Ammon's horn (tissue), 1 donor: Measurements from ENCODE around the gene ELK3.

Experiments used
- DNase-seq: peaks from one replicate; pipeline ENCODE4 v3.0.0-alpha.2; 2016; ENCODE audit warnings: low spot score

ELK3 gene

DNA sequence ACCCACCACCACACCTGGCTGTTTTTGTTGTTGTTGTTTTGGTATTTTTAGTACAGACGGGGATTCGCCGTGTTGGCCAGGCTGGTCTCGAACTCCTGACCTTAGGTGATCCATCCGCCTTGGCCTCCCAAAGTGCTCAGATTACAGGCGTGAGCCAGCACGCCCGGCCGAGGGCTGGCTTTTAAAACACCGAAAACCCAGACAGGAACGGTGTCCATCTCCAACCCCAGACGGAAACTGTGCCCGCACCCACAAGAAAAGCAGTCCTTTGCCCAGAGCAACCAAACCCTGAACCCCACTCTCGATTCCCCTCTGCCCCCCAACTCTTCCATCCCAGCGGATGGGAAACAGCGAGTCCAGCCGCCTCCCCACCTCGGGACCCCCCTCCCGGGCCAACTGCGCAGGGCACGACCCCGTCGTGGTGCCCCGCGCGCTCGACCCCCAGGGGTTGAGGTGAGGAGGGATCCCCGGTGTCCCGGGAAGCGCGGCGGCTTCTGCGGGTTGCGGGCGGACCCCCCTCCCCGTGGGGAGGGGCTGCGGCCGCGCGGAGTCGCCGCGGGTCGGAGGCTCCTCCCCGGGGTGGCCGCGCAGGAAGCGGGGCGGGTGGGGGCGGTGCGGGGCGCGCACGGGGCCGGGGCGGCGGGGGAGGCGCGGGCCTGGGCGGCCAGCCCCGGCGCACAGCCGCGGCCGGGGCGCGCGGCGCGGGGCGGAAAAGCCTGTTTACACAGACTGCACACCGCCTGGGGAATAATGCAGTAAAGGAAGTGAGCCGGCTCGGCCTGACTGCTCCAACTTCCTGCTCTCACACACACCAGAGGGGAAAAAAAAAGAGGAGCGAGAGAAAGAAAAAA lies at the start of gene ELK3:
ELK3 (plus strand) TSS at position 651 of the 851 bp plus-strand sequence.
- peak; percentile 45 for DNase-seq

DNA sequence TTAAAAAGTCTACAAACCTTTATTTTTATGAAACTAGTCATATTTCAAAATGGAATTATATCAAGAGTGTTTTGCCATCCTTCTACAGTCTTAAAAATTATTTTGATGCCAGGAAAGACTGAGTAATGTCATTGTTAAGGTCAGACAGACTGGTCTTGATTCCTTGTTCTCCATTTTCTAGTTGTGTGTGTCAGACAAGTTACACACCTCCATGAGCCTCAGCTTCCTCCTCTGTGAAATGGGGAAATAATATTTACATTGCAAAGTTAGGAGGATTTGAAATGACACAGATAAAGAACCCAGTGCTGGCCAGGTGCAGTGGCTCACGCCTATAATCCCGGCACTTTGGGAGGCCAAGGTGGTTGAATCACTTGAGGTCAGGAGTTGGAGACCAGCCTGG lies 47.4 kb upstream of the ELK3 start:
- no peak for DNase-seq

DNA sequence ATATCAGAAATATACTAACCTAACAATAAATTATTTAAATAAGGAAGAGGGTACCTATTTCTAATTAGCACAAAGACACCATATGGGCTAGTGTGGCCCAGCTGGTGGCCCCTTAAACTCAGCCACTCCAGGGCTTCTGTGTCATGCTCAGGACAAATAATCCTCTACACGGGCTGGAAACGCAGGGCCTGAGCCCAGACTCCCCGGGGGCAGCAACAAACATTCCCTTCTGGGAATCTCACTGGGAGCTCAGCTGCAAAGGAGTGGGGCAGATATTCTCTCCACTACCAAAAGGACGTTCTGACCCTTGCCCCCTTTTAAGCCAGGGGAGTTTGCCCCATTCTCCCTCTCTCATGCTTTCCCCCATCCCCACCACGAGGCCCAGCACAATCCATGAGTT lies 43.7 kb upstream of the ELK3 start:
- no peak for DNase-seq

DNA sequence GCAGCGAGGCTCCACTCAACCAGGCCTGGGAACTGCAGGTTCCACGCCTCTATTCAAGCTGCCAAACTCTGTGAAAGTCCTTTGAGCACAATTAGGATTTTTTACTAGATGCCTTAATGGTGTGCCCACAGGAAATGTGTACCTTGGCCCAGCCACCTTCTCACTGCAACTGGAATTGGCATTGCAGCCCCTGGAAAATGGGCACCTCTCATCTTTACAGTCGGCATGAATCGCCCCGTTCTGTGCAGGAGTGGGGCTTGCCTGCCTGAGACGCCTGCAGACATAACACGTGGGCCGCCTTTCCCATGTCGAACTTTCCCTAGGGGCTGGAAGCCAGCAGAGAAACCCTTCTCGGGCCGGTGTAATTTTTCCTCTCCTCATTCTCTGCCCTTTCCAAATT lies 42.0 kb upstream of the ELK3 start:
- no peak for DNase-seq

DNA sequence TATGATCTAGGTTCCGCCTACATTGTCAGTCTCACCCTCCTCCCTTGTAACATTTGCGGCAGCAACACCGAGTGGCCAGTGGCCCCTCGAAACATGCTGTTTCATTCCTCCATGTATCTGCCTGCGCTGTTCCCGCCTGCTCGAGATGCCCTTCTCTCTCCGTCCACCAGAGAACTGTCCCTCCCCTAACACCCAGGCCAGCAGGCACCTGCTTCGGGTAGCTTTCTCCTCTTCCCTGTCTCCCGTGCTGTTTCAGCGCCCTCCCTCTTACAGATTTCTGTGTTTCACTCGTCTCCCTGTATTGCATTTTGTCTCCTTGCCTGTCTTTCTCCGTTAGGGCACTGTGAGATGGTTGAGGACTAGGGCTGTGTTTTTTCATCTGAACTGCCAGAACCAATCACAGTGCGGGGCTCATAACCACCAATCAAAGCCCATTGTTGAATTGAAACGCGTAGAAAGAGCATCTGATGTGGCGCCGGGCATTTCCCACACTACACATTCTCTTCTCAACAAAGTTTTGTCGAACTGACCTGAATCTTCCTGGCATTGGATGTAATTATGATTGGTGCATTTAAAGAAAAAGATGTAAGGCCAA lies 40.9 kb upstream of the ELK3 start:
- DNase-seq: no peak

DNA sequence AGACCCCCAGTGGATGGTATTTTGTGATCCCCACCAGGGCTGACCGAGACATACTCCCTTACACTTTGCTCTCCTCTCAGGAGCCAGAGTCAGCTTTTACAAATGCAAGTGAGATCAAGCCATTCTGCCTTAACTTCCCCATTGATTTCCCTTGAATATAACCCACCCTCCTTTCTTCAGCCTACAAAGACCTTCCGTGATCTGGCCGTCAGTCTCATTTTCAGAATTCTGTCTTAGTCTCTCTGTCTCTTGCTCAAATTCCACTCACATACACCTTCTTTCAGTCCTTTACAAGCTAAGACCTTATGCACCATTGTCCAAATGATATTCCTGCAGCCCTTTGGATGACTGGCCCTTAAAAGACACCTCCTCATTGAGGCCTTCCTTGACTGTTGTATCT lies 39.0 kb upstream of the ELK3 start:
- no peak for DNase-seq

DNA sequence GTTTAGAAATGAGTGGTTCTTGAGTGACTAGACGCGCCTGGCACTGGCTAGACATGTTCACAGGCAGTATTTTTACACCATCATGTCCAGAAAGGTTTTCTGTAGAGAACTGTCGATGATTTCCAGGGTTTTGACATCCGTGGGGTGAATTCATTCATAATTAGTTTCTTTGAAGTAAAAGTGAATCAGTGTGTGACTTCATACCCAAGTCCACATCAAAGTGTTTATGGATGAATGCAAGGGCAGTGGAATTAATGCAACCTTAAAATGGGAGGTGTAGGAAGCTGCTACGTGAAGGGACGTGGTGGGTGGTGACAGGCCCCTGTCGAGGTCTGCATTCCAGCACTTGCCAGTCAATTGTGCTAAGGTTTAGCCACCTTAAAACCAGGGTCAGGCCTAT lies 38.4 kb upstream of the ELK3 start:
- no peak for DNase-seq

DNA sequence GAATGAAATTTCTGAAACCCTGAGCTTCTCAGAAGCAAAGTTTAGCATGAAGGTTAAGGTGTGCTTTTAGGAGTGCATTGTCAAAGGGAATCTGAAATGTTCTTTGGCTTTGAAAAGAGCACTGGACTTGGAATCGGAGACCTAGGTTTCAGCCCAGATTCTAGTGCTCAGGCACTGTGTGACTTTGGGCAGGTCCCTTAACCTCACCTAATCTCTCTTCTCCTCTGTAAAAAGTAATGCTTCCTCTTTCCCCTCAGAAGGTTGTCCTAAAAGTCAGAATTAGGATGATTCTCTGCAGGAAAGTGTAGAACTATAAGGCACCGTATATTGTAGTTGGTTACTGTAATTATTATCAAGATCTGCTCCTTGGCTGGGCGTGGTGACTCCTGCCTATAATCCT lies 38.0 kb upstream of the ELK3 start:
- no peak for DNase-seq

DNA sequence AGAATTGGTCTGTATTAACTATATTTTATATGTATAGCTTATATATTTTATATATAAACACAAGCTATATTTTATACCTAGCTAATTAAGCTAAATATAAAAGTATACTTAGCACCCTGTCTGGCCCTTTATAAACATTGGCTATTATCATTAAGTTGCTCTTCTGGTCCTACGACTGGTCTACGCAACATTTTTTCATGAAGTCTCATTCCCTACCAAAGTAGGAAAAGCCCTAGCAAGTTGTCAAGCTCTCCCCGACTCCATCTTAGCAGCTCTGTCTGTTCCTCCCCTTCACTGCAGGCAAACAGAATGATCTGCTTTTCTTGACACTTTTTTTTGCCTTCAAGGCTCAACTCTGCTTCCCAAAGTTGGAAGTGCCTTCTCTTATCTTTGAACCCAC lies 36.7 kb upstream of the ELK3 start:
- no peak for DNase-seq

DNA sequence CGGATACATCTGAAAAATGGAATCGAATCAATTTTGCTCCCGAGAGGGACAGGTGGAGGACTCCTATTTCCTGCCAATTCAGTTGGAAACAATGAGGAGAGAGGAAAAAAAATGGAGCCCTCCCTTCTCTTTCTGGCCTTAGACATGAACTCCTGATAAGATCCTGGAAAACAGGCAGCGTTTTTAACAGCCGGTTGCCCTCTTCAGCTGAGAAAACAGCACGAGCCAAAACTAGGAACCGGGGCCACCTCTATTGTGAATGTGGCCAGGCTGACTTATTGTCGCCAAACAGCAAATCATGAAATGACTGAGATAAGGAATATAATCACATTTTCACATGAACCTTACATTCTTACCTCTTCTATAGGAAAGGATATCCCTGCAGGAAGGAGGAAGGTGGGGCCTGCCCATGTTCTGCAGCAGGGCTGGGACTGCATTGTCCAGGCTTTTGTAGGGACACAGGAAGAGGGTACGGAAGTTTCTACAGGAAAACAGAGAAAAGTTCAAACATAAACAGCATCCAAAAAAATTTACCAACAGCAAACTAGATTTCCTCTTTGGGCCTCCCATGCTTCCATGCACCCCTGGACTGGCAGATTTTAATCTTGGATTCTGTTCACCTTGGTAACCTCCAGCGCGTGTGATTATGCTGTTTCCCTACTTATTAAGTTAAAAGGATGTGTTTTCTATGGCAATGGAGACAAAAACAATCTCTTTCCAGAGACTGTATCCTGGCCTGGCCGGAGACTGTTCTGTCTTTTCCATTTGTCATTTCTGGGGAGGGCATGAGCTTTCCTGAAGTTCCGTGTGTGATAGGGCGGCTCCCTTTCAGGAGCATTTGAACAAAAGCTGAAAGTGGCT lies 29.0 kb upstream of the ELK3 start:
- no peak for DNase-seq

DNA sequence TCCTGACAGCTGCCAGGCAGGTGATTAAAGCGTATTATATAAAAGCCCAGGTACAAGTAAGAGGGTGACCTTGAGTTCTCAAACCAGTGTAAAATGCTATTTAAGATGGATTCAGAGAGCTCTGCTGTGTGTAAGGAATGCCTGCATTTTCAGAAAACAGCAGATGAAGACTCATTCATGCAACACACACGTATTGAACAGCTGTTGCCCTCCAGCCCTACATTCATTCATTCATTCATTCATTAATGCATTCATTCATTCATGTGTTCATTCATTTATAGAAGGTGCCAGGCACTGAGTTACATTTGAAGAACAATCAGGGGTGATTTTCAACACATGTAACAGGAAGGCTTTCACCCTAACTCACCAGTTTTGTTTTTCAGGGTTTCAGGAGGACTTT lies 27.4 kb upstream of the ELK3 start:
- DNase-seq: no peak

DNA sequence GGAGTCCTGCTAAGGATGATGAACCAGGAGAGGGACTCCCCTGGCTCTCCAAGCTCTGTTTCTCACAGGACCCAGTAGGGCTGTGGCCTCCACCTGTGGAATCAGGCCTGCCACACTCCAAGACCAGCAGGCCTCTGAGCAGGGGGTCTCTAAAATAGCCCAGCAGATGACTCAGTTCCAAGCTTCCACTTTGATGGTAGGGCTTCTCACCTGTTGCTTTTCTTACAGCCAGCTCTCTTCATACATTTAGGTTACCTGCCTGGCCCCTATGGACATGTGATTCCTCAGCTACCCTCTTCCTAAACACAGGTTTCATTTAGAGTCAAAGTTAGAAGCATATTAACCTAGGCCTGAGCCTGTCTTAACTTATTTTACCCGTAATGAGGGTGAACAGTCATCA lies 26.7 kb upstream of the ELK3 start:
- no peak for DNase-seq

DNA sequence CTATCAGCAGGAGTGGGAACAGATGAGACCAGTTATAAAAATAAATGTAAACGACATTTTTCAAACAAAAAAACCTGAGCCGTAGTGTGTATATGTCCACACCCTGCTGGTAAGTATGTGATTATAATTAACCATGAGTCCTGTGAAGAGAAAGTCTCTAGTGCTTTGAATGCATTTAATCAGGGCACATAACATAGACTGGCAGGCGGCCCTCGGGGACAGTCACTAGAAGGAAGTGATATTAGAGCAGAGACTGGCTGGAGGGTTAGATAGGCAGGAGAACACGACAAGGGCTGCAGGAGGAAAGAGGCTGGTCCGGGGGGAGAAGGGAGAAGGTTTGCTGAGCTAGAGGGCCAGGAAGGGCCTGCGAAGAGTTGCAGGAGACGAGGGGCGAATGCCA lies 23.8 kb upstream of the ELK3 start:
- peak; percentile 16 for DNase-seq

DNA sequence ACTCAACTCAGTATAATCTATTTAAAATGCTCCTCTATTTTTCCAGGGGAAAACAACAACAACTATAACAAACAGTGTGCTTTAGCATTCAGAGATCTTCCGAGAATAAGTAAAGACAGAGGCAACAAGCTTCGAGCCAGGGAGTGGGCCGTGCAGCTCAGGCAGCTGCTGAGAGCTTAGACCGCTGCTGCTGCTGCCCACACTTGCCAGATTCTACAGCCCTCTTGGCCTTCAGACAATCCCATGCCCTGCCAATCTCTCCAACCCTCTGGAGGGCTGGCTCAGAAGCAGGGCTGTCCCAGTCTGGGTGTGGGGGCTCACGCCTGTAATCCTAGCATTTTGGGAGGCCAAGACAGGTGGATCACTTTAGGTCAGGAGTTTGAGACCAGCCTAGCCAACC lies 23.4 kb upstream of the ELK3 start:
- DNase-seq: no peak

DNA sequence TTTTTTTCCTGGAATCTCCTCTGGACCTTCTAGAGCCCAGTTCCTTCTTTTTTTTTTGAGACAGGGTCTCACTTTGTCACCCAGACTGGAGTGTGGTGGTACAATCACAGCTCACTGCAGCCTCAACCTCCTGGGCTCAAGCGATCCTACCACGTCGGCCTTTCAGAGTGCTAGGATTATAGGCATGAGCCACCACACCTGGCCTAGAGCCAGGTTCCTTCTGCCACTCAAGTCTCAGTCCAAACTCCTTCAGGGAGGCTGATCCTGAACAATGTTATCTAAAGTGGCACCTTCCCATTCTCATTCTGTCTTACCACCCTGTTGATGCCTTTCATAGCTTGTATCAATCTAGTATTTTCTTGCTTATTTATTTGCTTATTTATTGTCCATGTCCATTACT lies 22.3 kb upstream of the ELK3 start:
- no peak for DNase-seq

DNA sequence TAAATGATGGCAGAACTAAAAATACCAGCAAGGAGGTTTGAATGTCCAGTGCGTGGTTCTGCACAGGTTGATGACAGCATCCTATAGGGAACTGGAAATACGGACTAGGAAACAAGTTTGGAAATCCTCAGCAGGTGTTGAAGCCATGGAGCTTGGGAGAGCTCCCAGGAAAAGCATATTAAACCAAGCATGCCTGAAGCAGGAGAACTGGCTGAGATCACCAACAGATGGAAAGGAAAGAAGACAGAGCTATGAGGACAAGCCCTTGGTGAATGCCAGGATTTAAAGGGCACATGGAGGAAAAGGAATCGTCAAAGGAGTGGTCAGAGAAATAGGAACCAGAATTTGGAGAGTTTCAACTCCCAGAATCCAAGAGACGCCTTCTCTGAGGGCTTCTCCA lies 21.2 kb upstream of the ELK3 start:
- DNase-seq: no peak

DNA sequence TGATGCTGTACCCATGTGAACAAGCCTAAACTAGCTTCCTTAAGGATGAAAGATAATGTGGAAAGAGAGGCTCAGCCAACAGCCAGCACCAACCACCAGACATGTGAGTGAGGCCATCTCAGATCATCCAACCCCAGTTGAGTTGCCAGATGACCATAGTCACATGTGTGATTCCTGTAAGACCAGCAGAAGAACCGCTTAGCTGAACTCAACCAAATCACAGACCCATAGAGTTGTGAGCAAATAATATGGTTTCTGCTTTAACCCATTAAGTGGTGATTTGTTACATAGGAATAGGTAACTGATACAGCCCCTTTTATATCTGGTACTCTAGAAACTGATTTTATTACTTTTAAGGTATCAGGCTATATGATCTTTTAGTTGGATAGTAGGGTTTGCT lies 17.6 kb upstream of the ELK3 start:
- DNase-seq: no peak

DNA sequence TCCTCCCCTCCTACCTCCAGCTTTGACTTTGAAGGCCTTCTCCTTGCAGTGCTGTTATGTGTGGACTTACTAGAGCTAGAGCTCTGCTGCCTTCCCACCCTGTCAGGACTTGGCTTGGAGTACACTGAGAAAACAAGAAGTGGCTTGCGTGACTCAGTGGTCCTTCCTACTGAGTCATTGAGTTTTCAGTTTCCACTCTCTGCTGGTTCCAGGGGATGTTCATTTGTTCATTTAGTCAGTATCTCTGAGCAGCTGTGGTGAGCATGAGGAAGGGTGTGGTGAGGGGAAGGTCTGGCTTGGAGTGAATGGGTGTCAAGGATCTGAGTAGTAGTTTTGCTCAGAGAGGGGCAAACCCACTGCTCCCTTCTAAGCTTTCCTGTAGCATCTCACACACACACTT lies 17.2 kb upstream of the ELK3 start:
- no peak for DNase-seq

DNA sequence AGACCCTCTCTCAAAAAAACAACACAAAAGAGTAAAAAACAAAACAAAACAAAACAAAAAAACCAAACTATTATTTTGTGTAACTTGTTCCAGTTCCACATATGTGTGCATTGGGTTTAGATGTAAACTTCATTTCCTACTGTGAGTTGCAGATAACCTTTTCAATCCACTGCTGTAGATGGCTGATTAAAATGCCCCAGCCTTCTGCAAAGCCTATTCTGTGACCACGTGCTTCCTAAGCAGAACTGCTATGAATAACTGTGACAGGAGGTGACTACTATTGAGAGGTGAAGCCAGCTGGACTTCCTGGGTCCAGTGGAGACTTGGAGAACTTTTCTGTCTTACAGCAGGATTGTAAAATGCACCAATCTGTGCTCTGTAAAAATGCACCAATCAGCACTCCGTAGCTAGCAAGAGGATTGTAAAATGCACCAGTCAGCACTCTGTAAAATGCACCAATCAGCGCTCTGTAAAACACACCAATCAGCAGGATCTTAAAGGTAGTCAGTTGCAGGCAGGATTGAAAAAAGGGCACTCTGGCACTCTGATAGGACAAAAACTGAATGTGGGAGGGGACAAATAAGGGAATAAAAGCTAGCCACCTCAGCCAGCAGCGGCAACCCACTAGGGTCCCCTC lies 10.3 kb upstream of the ELK3 start:
- DNase-seq: no peak

DNA sequence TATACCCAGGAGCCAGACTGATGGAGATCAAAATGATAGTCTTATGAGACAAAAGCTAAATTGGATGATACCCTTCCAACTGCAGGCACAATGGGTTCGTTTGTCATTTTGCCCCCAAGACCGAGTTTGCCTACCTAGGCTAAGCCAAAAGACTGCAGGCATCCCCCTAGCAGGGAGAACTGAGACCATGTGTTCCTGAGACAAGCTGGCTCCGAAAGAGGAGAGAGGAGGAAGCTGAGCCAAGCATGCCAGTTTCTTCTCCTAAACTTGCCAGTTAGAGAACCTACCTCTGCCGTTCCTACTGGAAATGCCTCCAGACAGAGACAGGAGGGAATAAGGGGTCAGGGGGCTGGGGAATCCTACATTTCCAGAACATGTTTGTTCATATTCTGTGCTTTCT lies 8.3 kb upstream of the ELK3 start:
- DNase-seq: no peak

DNA sequence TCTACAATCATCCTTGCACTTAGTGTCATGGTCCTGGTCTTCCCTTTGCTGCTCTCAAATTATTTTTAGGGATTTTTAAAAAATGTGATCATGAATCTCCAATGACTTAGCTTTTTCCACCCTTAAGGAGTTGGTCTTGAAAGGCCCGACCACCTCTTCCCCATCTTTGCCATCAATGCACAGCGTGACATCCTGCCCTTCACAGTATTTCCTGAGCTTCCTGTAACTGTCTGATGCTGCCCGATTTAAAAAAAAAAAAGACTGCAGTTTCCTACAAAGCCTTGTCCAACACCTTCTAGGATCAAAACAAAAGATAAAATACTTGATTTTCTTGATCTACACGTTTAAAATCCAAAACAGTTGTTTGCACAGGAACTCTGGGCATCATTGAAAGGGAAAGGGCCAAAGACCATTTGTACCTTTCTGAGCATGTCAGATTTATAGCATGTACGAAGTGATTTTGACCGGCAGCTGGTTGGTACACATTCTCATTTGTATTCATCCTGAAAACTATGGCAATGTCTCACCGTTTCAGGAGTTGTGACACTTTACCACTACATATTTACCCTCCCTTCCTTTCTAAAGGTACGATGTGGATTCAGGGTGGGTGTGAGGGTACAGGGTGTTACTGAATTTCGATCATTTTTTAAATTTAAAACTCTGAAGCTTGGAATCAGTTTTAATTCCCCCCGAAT lies 7.4 kb upstream of the ELK3 start:
- DNase-seq: no peak

DNA sequence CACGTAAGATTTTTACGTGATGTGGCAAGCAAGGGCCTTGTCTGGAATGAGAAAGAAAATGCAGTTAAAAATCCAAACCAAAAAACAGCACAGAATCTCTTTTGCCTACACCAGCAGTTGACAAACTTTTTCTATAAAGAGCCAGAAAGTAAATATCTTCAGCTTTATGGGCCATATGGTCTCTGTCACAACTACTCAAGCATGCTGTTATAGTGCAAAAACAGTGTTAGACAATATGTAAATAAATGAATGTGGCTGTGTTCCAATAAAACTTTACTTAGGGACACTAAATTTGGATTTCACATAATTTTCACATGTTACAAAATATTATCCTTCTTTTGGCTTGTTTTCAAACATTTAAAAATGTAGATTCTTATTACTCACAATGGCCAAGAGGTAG lies 6.2 kb upstream of the ELK3 start:
- DNase-seq: no peak
